ENCODE measurements around the gene KRT86. TPM values are rescaled to one million over a fixed set of nuclear protein-coding genes. Genes with fewer than 3 reads are reported as not detected.
"Not testable (repeated sequence)": the region's sequence is repeated elsewhere in the genome, so short reads cannot be mapped to it uniquely, and the experiment has no call there.

The KRT86 gene
- total and polyA plus RNA-seq, 3 donors from 2014 or later, result 2.3 to 4.0 (median 3.2) TPM

DNA sequence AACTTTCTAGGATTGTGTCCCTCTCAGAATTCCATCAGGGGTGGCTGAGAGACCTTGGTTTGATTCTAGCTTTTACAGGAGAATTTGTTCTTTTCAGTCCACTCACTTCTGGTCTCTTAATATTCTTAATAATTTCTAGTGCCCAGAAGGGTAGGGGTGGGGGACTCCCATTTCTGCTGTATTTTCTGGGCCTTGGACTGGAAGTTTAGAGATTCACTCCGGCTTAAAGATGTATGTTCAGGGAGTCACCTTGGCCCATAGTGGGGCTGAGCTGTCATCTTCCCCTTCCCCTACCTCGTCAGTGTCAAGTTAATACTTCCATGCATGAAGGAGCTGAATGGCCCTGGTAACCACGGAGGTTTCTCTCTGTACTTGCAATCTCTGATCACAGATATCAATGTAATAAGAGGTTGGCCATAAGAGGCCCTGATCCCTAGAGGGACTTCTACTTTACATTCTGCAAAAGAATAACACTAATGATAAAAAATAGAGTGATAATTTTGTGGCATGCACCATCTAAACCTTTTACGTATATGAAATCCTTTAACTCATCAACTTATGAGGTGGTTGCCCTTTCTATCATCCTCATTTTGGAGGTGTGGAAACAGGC lies 10.2 kb downstream of the KRT86 start:
- Histone ChIP-seq H3K27ac (no peak overlapping the region), H3K27me3 (no peaks in the 10 kb centered on the region), H3K9me3 (no peaks in the 10 kb centered on the region), H3K36me3 (ENCODE audit: low read depth, missing control alignments) (no peaks in the 10 kb centered on the region), H3K4me3 (no peak overlapping the region), H3K4me1 (no peaks in the 10 kb centered on the region)
- TF ChIP-seq, protein P1, sequence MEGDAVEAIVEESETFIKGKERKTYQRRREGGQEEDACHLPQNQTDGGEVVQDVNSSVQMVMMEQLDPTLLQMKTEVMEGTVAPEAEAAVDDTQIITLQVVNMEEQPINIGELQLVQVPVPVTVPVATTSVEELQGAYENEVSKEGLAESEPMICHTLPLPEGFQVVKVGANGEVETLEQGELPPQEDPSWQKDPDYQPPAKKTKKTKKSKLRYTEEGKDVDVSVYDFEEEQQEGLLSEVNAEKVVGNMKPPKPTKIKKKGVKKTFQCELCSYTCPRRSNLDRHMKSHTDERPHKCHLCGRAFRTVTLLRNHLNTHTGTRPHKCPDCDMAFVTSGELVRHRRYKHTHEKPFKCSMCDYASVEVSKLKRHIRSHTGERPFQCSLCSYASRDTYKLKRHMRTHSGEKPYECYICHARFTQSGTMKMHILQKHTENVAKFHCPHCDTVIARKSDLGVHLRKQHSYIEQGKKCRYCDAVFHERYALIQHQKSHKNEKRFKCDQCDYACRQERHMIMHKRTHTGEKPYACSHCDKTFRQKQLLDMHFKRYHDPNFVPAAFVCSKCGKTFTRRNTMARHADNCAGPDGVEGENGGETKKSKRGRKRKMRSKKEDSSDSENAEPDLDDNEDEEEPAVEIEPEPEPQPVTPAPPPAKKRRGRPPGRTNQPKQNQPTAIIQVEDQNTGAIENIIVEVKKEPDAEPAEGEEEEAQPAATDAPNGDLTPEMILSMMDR (IDR thresholded peaks at IDR 0.05), result no peak
- no peak for TF ChIP-seq POLR2A (IDR thresholded peaks at IDR 0.05)
- no peak for DNase-seq
- 61 to 89% methylated on average over 4 of the region's 4 CpGs for WGBS, 2 donors
- intact Hi-C loops (cut with DNase I; ENCODE audit: low total_unique reads), result no loop called here

DNA sequence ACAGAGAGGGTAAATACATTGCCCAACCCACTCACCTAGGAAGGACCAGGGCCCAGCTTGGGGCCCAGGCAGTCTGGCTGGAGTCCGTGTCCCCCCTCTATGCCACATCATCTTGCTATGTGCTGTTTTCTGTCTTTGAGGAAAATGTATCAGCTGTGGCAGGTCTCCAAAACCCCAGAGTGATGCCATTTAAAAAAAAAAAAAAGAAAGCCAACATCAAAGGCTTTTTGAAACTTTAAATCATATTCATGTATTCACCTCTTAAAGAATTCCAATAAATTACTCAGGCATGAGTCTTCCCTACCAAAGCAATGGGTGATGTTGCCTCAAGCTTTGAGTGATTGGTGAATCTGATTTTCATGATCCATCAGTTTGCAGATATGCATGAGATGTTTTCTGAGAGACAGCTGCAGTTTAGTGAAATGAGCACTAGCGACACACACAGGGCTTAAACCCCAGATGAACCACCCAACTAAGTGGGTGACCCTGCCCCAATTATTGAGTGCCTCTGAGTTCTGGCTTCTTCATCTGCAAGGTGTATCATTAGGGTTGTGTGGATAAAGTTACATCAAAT lies 10.8 kb downstream of the KRT86 start:
- Histone ChIP-seq H3K27ac (no peak overlapping the region), H3K4me3 (no peak overlapping the region), H3K27me3 (no peaks in the 10 kb centered on the region), H3K36me3 (ENCODE audit: low read depth, missing control alignments) (no peaks in the 10 kb centered on the region), H3K4me1 (no peaks in the 10 kb centered on the region), H3K9me3 (no peaks in the 10 kb centered on the region)
- 97 to 98% methylated on average over 2 of the region's 2 CpGs for WGBS, 2 donors
- intact Hi-C loops (cut with DNase I; ENCODE audit: low total_unique reads), result no loop called here
- TF ChIP-seq, protein P1 (IDR thresholded peaks at IDR 0.05), result no peak
- DNase-seq, result no peak

DNA sequence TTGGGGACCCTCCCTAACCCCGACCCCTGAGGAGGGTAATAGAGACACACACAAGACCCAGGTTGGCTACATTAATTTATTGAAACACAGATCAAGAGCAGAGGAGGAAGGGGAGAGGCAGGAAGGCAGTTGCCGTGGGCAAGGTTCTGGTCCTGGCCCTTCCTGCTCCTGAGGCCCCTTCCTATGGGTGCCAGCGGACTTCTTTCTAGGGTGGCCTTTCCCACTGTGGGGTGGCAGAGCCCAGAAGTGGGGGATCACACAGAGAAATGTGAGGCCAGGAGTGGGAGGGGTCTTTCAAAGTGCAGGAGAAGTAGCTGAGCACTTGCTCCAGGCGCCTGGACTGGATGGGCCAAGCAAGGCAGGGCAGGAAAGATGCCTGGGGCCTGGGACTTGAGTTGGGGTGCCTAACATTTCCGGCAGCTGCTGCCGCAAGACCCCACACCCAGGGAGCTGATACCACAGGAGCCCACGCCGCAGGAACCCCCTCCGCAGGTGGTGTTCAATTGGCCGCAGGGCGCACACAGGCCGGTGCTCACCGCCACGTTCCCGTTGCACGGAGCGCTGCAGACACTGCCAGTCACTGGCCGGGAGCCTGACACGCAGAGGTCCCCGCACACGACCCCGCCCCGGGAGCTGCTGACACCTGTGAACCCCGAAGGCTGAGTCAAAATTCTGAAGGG lies 11.5 kb downstream of the KRT86 start:
- Histone ChIP-seq H3K27me3 (no peaks in the 10 kb centered on the region), H3K4me1 (no peaks in the 10 kb centered on the region), H3K4me3 (no peak overlapping the region), H3K9me3 (no peaks in the 10 kb centered on the region), H3K36me3 (ENCODE audit: low read depth, missing control alignments) (no peaks in the 10 kb centered on the region), H3K27ac (no peak overlapping the region)
- intact Hi-C loops (cut with DNase I; ENCODE audit: low total_unique reads), result no loop called here
- TF ChIP-seq POLR2A (IDR thresholded peaks at IDR 0.05), result no peak
- TF ChIP-seq, protein P1 (IDR thresholded peaks at IDR 0.05), result no peak
- DNase-seq, result no peak
- WGBS, 2 donors, result 83 to 91% methylated on average over 4 to 24 of the region's 24 CpGs

DNA sequence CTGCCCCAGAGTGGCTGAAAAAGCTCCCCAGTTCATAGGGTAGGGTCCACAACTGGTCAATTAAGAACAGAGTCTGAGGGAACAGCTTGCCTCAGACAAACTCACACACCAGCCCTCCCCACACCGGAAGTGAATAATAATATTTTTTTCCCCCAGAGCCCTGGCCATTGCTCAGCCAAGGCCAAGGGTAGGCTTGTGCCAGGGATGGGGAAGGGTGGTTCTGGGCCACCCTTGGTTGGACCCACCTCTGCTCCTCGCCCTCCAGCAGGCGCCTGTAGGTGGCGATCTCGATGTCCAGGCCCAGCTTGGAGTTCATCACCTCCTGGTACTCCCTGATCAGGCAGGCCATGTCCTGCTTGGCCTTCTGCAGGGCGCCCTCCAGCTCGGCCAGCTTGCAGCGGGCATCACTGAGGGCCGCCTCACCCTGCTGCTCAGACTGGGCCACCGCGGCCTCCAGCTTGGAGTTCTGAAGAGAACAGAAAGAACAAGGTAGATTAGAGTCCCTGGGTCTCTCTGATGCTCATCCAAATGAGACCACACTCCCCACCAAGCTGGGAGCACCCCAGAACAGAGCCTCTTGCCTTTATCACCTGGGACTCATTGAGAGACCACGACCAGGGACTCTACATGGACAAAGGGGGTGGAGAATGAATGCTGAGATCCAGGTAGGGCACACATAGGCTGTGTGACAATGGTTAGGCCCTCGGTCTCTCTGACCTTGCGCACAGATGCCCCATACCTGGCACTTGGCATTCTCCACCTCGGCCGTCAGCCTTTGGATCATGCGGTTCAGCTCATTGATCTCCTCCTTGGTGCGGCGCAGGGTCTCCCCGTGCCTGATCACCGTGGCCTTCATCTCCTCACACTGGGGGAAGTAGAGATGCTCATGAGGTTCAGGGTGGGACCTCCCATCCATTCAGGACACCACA lies 12.7 kb downstream of the KRT86 start:
- H3K9me3 ChIP-seq; H3K36me3 ChIP-seq (ENCODE audit: low read depth, missing control alignments); H3K4me1 ChIP-seq; DNase-seq; intact Hi-C loops (cut with DNase I; ENCODE audit: low total_unique reads); H3K27ac ChIP-seq; H3K27me3 ChIP-seq; H3K4me3 ChIP-seq: not testable (repeated sequence)
- WGBS, 2 donors, result 90 to 92% methylated on average over 10 to 21 of the region's 21 CpGs

DNA sequence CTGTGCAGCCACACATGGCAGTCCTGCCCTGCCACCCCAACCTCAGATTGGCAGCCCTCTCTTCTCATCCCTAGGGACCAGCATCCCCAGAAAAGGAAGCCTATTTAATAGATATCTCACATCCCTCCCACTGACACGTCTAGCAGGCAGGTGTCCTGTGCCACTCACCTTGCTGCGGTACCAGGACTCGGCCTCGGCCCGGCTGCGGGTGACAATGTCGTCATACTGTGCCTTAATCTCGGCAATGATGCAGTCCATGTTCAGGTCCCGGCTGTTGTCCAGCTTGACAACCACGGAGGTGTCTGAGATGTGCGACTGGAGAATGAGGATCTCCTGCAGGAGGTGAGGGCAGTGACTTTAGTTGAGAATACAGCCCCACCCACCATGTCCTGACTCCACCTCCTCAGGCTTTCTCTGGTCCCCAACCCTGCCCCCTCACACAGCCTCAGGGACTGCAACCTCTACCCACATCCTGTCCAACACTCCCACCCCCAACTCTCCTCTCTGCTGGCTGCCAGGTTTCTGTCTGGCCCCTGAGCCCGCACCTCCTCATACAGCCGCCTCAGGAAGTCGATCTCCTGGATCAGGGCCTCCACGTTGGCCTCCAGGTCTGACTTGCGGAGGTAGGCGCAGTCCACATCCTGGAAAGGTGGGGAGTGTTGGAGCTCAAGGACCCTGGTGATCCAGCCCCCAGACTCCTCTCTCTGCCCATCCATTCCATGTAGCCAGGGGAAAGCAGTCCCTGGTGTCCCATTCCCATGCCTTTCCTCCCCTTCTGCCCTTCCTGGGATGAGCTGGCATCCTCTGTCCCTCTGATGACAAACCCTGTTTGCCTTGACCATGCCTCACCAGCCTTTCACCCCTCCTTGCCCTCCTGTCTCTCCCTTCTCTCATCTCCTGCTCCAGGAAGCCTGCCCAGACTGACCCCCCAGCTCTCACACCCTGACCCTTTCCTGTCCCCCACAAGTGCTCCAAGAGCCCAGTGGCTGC lies 13.7 kb downstream of the KRT86 start:
- intact Hi-C loops (cut with DNase I; ENCODE audit: low total_unique reads); DNase-seq: not testable (repeated sequence)

DNA sequence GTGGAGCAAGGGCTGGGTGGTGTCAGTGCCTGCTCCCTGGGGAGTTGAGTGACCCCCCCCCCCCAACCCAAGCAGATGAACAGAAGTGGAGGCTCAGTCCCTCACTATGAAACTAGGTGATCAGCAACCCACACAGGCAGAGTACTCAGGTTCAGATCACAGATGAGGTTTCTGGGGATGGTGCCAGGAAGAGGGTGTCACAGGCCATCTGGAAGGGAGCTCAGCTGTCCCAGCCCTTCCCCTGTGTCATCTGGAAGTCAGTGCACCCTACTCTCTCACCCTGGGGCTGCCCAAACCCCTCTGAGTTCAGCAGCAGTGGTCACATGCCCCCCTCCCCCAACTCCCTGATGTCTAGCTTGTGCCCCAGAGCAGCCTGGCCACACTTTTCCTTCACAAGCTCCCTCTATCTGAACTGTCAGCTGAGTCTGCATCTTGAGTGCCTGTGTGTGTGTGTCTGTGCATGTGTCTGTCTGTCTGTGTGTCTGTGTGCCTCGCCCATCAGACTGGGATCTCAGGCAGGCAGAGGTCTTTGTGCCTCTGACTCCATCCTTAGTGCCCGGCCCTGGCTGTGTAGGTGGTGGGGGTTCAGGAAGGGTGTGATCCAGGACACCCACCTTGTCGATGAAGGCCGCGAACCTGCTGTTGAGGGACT lies 16.2 kb downstream of the KRT86 start:
- H3K36me3 ChIP-seq (ENCODE audit: low read depth, missing control alignments); H3K27me3 ChIP-seq; intact Hi-C loops (cut with DNase I; ENCODE audit: low total_unique reads); H3K27ac ChIP-seq; H3K9me3 ChIP-seq; DNase-seq; H3K4me3 ChIP-seq; H3K4me1 ChIP-seq: not testable (repeated sequence)
- no CpG with 5 or more reads among the region's 5 CpGs for whole genome bisulfite sequencing, 2 donors

More for the DNA sequence above, 13.7 kb downstream of the KRT86 start:
- not testable (repeated sequence) for H3K4me1 ChIP-seq; H3K27me3 ChIP-seq; H3K36me3 ChIP-seq (ENCODE audit: low read depth, missing control alignments); H3K27ac ChIP-seq; H3K4me3 ChIP-seq; H3K9me3 ChIP-seq
- 84 to 85% methylated on average over 6 to 17 of the region's 17 CpGs for WGBS, 2 donors
